NCI-H69 (cell line): ENCODE measurements around the gene UQCC2.
A peak's percentile ranks its signal among the peaks of the same experiment; 100 is the strongest.

Experiments used
- DNase-seq: peaks from one replicate; lab custom pipeline; 2025; lab: John Stamatoyannopoulos, UW

Gene UQCC2

DNA sequence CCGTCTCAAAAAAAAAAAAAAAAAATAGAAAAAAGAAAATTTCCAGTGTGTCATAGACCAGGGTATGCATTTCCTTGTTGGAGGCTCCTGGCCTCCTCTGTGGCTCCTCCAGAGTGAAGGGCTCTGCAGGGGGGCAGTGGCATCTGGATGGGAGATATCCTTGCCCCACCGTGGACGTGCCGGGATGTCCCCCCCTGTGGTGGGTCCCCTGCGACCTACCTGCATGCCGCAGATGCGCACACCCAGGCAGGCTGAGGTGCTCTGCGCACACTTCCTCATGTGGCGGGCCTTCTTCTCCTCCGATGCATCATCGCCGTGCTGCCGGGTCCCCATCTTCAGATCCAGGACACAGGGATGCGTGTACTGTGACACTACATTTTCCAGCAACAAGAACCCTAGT lies 13.7 kb upstream of the UQCC2 start:
- no peak for DNase-seq

GRCh38 chr6:33724102-33725023 lies 12.9 kb upstream of the UQCC2 start:
- no peak for DNase-seq

DNA sequence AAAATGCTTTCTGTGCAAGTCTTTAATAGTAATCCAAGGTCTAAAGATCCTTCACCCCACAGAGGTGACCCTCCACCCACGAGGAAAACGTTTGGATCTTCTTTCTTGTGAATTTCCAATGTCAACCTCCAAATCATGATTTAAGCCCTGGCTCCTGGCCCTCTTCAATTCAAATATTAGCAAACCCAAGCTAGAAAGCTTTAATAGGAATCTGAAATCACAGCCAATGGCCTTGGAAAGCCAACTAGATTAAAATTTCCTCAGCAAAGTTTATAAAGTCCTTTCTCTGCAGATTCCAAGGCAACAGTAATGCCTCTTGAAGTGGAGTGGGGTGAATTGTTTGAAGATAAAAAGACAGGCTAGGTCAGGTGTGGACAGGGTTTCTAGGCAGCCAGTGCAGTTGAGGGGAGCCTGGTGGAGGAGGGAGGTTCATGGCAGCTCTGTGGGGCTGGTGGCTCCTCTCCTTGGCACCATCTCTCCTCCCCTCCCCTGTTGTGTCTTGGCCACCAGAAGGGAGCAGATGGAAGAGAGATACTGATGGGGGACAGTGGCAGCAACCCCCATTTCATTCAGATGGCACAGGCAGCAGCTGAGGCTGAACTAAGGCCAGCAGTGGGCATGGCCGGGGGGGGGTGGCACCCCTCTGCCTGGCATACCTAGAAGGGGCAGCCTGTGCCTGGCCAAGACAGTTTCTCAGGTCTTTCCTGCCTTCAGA lies 12.0 kb upstream of the UQCC2 start:
- no peak for DNase-seq

- no peak for DNase-seq
These were observed 10.7 kb upstream of the UQCC2 start for GRCh38 chr6:33722103-33722623.

DNA sequence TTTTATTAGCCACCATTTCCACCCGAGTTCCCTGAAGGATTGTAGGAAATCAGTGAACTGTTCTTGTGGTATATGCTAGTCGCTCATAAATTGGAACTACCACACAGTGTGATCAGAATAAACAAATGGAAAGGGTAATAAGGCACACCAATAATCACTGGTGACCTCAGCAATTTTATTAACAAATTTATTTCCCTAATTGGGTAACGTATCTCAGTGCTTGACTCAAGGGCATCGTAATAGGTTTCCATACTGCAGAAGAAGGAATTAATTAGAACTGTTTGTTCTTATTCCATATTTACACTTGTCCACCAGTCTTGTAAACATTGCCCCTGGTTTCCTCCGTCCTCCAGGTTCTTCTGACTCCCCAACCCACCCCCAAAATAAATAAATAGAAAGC lies 10.0 kb upstream of the UQCC2 start:
- DNase-seq, result no peak

DNA sequence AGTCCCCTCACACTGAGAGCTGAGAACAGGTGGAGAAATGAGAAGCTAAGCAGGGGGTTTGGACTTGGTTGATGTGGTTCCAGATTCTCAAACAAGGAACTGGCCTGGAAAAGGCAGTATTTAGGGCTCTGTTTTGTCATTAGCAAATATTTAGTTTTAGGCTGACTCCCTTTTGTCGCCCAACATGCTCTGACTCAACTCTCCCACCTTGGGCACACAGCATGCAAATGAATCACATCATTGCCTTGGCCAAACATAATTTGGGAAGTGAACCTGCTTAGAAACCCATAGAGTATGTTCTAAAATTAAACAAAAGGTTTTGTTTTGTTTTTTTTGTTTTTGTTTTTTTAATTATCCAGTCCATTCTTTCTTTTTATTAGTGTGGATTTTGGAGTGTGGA lies 9.5 kb upstream of the UQCC2 start:
- DNase-seq, result peak; percentile 92

DNA sequence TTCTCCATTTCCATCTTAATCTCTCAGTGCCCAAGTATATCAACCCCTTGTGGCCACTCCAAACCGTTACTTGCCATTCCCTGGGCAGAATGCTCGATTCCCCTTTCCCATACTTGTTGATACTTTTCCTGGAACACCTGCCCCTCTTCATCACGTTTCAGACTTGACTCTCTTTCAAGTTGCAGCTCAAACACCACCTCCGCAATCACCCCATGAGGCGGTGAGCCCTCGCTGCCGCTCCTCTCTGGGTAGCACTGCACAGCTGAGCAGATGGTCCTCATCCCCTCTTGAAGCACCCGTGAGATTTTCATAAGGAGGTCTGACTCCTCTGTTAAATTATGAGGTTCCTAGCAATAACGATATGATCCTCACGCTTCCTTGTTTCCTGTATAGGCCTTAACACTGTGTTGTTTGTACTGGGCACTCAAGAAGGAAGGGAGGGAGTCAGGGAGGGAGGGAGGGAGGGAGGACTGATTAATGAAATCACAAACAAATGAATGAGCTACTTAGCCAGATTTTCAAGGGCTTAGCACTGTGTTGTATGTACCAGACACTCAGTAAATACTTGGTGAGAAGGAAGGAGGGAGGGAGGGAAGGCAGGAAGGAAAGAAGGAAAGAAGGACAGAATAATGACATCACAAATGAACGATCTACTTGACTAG lies 8.0 kb upstream of the UQCC2 start:
- DNase-seq, result peak; percentile 53

DNA sequence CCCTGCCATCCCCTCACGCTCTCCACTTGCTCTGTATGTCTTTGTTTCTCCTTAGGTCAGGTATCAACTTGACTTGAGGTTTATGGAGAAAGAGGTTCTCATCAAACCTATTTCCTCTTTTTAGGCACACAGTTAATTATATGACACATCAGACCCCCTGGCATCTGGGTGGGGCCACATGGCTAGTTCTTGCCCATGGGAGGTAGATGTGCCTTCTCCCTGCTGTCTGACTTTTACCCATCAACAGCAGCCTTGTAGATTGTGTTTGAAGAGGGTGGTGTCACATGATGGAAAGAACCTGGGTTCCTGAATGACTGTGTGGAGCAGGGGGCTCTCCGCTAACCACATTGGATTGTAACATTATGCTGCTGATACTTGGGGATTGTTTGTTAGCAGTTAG lies 7.2 kb upstream of the UQCC2 start:
- DNase-seq, result peak; percentile 29

DNA sequence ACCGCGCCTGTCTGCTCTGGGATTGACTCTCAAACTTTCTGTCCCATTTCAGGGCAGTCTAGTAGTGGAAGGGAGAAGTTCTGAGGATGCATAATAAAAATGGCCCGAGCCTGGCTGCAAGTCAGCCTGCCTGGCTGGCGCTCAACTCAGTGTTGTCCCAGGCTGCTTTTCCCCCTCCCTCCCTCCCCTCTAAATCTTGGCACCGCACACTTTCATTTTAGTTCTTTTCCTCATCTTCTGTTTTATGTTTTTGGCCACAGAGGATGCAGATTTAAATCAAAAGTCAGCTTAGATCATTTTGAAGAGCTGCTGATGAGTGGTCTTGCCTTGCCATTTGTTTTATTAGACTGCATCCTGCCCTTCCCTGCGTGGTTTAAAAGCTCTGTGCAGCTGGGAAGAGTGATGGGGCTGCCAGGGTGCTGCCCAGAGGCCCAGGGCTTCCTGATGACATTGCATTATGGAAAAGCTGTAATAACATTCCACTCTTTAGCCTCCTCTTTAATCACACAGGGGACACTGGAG lies 6.5 kb upstream of the UQCC2 start:
- no peak for DNase-seq

DNA sequence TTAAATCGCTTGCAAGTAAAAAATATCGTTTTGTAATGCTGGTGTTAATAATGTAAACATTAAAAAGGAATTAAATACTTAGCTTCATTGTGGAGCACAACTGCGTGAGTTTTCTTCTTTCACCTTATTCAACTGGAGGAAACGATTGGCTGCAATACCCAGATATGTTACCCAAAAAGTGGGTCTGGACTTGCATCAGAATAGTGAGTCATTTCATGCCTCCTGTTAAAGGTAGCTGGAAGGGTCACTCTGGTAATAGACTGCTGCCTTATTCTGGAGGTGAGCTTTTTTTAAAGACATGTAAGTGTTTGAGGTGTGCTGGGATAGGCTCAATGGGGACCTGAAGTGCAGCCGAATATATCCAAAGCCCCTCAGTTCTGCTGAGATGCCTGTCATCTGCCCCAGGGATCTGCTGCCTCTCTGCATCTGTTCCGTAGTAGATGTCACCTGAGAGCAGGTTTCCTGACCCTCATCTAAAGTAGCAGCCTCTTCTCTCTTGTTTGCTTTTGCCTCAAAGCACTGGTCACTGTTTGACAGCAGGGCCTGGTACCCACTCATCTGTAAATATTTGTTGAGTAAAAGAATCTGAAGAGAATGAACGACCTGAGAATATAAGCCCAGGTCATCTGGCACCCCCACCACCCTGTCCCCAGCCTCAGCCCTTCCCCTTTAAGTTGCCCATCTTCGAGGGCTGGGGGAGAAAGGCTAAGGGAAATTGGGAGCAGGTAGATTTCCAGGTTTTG lies 5.6 kb upstream of the UQCC2 start:
- DNase-seq, result peak; percentile 79

GRCh38 chr6:33716379-33716778 lies 4.9 kb upstream of the UQCC2 start:
- DNase-seq, result peak; percentile 97

- DNase-seq, result peak; percentile 30
These were observed 3.0 kb upstream of the UQCC2 start for GRCh38 chr6:33714385-33715040.

DNA sequence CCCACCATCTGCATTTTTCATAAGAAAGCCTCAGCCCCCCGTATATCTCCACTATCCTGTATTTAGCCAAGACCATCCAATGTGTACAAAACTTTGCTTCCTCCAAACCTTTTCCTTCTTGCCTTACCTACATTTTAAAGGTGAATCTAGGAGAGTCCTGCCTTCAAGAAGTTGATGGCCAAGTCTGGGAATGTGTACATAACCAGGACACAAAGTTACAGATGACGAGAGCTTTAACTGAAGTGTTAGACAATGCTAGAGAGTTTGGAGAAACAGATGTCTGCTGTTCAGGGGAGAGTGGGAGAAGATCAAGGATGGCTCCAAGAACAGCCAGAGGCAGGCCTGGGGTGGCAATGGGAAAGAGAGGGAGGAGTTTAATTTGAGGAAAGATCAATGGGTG lies 2.3 kb upstream of the UQCC2 start:
- DNase-seq, result no peak

DNA sequence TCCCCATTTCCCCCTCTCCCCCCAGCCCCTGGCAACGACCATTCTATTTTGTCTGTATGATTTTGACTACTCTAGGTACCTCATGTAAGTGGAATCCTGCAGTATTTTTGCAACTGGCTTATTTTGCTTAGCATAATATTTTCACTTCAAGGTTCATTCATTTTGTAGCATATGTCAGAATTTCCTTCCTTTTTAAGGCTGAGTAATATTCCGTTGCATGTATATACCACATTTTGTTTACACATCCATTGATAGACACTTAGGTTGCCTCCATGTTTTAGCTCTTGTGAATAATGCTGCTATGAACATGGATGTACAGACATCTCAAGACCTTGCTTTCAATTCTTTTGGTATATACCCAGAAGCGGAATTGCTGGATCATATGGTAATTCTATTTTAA lies 1.4 kb upstream of the UQCC2 start:
- DNase-seq, result no peak

DNA sequence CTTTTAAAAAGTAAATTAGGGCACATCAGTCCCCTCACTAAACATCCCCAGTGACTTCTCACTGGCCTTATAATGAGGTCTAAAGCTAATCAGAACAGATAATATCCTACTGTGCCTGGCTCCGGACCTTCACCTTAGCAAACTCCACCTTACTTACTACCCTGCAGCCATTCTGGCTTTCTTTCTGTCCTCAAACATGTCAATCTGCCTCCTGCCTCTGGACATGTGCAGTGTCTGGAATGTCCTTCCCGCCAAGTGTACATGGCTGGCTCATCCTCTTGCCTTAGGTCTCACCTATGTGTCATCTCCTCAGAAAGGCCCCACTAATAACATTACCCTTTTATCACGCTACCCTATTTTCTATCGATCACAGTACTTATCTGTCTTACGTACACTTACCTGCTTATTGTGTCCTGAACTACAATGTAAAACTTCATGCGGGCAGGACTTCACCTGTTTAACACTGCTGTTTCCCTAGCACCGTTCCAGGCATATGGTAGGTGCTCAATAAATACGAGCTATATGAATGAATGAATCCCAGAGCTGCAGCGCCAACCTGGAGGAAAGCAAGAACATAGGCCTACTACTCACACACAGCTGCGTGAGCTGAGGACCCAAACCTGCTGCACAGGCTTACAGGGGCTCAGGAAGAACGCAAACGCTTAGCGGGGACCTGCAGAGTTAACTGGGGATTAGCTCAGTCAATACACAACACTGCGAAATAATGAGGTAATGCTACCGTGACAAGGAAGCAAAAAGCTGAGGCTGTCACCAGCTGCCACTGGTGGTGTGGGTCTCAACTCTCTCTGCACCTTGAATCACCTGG lies 991 bp downstream of the UQCC2 start:
- peak; percentile 60 for DNase-seq

- no peak for DNase-seq
These were observed 1.8 kb downstream of the UQCC2 start for GRCh38 chr6:33709605-33710295.

- DNase-seq, result no peak
These were observed 2.8 kb downstream of the UQCC2 start for GRCh38 chr6:33708516-33709204.

- DNase-seq, result no peak
These were observed 3.7 kb downstream of the UQCC2 start for GRCh38 chr6:33707771-33708170.
